ENCODE results near the gene SERPINB13.
"Not testable (repeated sequence)": the region's sequence is repeated elsewhere in the genome, so short reads cannot be mapped to it uniquely, and the experiment has no call there.

The SERPINB13 gene

GRCh38 chr18:63590966-63591695, 4.0 kb downstream of the SERPINB13 start:
- no peak for DNase-seq

- no peak for DNase-seq
Measured at GRCh38 chr18:63591725-63592124, 4.6 kb downstream of the SERPINB13 start.

GRCh38 chr18:63592471-63592870, 5.3 kb downstream of the SERPINB13 start:
- DNase-seq: no peak

GRCh38 chr18:63596964-63597363, 9.8 kb downstream of the SERPINB13 start:
- no peak for DNase-seq

GRCh38 chr18:63603355-63603754, 16.2 kb downstream of the SERPINB13 start:
- DNase-seq: no peak

GRCh38 chr18:63603772-63604171, 16.6 kb downstream of the SERPINB13 start:
- no peak for DNase-seq

- DNase-seq: no peak
Measured at GRCh38 chr18:63604791-63605567, 17.8 kb downstream of the SERPINB13 start.

GRCh38 chr18:63606526-63606925, 19.4 kb downstream of the SERPINB13 start:
- no peak for DNase-seq

GRCh38 chr18:63613420-63613819, 26.3 kb downstream of the SERPINB13 start:
- DNase-seq: no peak

- no peak for DNase-seq
Measured at GRCh38 chr18:63617049-63617914, 30.1 kb downstream of the SERPINB13 start.

GRCh38 chr18:63617915-63618234, 30.7 kb downstream of the SERPINB13 start:
- DNase-seq: no peak

- DNase-seq: no peak
Measured at GRCh38 chr18:63619661-63620060, 32.5 kb downstream of the SERPINB13 start.

- no peak for DNase-seq
Measured at GRCh38 chr18:63624863-63625262, 37.7 kb downstream of the SERPINB13 start.

- DNase-seq: no peak
Measured at GRCh38 chr18:63626431-63626830, 39.3 kb downstream of the SERPINB13 start.

- no peak for DNase-seq
Measured at GRCh38 chr18:63627819-63628218, 40.7 kb downstream of the SERPINB13 start.

GRCh38 chr18:63637703-63638102, 50.6 kb downstream of the SERPINB13 start:
- no peak for DNase-seq

- not testable (repeated sequence) for DNase-seq
Measured at GRCh38 chr18:63641157-63641680, 54.1 kb downstream of the SERPINB13 start.

- DNase-seq: not testable (repeated sequence)
Measured at GRCh38 chr18:63642668-63643356, 55.7 kb downstream of the SERPINB13 start.

- not testable (repeated sequence) for DNase-seq
Measured at GRCh38 chr18:63644142-63644541, 57.0 kb downstream of the SERPINB13 start, which contains the start of gene SERPINB4. TSS of gene SERPINB4 (minus strand) at chr18:63644256. CDS start at chr18:63643577, 679 bp downstream.

- not testable (repeated sequence) for DNase-seq
Measured at GRCh38 chr18:63644694-63645093, 57.6 kb downstream of the SERPINB13 start.

- no peak for DNase-seq
Measured at GRCh38 chr18:63646936-63647335, 59.8 kb downstream of the SERPINB13 start.

GRCh38 chr18:63648241-63648640, 61.1 kb downstream of the SERPINB13 start:
- DNase-seq: no peak
